NCI-H2227 treated with DMSO at 0.1 percent for 48 hours (cell line): ENCODE measurements around the gene FARS2.

Experiments
- DNase-seq: peaks from one replicate; lab custom pipeline; 2025; lab: John Stamatoyannopoulos, UW

The FARS2 gene

DNA sequence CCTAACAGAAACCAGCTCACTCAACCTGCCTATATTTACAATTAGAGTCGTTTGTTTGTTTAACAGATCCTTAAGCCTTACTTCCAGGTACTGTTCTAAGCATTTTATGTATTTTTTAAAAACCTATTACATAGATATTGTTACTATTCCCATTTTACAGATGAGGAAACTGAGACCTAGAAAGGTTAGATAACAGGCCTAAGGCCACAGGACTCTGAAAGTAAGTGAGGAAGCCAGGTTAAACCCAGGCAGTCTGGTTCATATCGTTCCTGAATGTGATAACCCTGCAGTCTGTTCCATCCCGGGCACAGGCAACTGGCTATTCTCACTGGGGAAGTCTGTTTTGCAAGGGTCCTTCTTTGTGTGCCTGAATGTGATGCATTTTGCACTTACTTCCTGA, 322.2 kb downstream of the FARS2 start:
- no peak for DNase-seq

GRCh38 chr6:5584078-5584482, 322.8 kb downstream of the FARS2 start:
- DNase-seq = no peak

DNA sequence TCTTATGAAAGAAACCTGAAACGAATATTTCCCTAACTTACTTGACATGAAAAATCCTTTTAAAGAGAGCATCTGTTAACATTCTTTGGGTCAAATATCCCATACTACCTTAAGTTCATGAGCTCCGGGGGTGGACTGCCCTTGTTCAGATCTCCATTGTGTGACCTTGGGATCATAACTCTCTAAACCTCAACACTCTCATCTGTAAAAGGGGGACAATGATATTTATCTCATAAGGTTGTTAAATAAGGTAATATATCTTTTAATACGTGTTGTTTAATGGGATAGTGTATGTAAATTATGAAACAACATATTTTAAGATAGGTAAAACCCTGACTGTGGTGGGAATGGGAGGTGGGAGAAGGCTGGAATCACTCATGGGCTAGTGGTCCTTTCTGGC, 326.3 kb downstream of the FARS2 start:
- no peak for DNase-seq

DNA sequence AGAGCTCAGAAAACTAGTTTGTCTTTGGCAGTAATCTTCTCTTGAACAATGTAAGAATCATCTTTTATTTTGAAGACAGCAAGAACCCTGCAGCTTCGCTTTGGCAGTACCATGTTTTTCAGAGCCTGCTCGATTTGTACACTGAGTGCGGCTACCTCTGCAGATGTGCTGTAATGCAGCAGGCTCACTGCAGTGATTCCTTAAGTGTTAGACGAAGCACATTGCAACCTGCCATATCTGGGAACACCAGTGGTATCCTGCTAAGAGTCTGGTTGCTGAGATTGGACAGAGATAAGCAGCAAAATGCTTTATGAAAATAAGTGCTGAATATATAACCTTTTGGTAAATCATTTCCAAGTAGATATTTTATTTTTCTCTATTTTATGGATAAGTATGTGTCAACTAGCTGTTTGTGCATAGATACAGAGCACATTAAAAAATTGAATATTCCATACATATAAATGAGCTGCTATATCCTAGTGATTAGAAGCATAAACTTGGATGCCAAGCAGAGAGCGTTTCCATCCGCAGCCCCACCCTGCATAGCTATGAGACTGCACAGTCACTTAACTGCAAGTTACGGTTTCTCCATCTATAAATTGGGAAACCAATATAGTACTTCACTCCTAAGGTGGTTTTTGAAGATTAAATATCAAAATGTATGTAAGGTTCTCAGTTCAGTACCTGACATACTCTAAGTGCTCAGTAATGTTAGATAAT, 328.3 kb downstream of the FARS2 start:
- no peak for DNase-seq

- DNase-seq = no peak
Measured at GRCh38 chr6:5590187-5590586, 328.9 kb downstream of the FARS2 start.

DNA sequence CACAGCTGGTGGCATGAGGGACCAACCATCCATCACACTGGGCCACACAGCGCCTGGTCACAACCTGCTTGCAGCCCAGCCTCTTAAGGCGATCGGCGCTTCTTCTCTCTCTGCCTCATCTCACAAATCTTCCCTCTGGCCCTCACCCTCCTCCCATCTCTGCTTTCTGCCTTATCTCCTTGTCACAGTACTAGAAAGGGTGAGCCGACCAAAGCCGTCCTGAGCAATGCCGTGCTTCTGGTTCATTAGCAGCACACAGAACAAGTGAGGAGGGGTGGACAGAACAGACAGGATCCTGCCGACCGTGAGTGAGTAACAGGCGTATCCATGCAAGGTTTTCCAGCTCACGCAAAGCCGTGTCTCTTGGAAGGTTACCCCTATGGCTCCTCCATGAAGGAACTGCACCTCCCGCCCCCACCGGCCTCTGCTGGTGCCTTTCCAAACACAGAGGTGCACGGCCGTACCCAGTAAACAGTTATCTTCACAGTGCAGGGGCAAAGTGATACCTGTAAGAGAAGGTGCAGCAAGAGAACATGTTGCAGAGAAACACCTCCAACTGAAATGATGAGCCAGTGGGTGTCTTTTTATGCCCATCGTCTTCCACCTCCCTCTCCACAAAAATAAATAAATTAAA, 331.7 kb downstream of the FARS2 start:
- DNase-seq = no peak

DNA sequence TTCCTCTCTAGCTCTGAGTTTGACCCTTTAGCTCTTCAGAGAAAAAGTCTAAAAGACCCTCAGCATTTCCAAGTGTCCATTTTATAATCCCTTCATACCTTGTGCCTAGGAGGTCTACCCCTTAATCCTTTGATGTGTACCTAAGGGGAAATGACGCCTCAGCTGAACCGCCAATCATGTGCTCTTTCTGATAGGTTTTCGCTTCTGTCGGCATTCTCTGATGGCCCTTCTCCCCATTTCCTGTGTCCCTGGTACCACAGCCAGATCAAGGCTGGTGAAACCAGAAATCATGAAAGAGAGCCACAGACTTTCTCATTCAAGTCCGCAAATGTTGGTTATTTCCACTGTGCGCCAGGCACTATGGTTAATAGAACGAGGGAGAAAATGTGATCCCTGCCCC, 333.9 kb downstream of the FARS2 start:
- DNase-seq = no peak

DNA sequence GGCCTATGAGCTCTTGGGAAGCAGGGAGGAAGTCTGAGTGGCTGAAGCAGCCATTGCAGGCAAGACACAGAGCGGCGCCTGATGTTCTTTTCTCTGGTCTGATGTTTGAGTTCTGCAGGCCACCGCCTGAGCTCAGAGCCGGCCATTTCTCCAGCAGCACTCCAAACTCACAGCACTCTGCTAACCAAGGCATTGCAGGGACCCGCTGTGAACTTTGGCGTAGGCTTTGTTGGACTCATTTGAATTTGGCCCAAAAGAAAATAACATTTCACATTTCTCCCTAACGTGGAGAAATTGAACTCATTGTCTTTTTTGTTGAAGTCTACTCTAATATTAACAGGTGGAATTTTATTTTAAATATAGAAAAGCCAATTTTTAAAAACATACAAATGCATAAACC, 336.1 kb downstream of the FARS2 start:
- DNase-seq = no peak

- DNase-seq = no peak
Measured at GRCh38 chr6:5598123-5598522, 336.8 kb downstream of the FARS2 start.

DNA sequence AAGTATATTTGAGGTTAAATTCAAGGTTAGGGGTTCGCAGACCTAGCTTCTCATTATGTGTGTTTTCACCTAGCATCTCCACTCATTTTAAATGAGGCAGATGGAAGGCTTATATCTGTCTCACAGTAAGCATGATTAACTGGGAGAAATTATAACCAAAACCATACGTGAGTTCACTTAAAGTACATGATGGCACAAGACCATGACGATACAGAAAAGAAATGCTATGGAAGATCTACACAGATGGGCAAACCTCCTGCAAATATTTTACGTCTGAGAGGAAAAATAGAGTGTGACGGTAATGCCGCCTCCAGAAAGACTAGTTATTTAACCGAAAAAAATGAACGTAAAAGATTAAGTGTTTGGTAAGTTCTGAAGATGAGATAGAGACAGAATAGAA, 337.8 kb downstream of the FARS2 start:
- no peak for DNase-seq

DNA sequence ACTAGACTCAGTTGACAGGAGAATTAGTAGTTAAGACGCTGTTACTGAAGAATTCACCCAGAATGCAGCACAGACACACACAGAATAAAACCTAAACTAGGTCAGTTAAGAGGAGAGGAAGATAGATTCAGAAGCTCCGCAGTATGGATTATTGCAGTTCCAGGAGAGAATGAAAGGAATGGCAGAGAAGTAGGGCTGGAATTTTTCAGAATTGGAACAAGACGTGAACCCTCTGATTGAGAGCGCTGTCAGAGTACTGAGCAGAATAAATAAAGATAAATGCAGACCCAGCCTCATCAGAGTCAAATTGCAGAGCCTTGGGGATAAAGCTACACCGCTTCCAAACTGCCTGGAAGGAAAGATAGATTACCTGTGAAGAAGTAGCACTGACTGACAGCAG, 344.6 kb downstream of the FARS2 start:
- DNase-seq = no peak

DNA sequence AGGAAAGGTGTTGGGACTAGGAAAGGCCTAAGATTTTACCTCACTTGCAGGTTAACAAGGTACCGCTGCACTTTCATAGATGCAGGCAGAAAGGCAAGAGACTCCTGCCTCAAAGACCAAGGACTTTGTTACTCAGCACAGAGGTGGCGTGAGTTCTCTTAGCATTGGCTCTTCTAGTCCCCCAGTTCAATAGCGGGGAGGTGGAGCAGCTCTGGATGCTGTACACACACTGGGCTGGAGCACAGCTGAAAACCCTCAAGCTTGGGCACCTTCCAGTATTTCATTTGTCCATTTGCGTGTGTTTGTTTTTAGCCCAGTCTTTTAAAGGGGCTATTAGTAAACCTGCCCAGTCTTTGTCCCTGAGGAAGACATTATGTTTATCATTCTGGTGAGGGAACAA, 345.2 kb downstream of the FARS2 start:
- DNase-seq = no peak

- no peak for DNase-seq
Measured at GRCh38 chr6:5610640-5611039, 349.3 kb downstream of the FARS2 start.

DNA sequence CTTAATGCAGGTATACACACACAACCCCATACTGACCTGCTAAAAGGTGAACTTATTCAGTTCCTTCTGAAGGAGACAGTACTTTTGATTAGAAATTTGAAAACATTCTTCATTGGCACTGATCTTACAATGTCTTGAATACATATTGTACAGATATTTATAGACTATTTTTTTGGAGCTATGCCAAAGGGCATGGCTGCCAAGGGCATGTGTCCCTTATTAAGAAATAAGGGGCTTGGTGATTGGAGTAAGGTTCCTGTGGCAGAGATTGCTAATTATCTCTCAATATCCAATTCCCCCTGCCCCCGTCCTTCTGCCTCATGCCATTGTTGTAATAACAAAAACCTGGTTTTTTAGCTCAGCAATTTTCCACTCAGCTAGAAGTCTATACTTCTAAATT, 355.9 kb downstream of the FARS2 start:
- no peak for DNase-seq

DNA sequence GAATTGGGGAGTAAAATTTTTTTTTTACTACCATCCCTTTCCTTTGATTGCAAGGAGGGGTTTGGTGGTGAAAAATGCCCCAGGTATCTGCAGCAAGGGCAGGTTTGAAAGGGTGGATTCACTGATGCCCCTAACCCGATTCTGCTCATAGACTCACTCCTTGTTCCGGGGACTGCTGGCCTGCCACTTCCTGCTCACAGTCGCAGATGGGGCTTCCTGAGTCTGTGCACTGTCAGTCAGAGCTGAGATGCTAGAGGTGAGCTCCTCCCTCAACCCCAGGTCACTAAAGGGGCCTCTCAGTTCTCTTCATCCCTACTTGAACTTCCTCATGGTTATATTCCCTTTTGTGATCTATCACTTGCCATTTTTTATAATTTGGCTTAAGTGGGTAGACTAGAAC, 357.9 kb downstream of the FARS2 start:
- no peak for DNase-seq

GRCh38 chr6:5622276-5623005, 361.1 kb downstream of the FARS2 start:
- no peak for DNase-seq

GRCh38 chr6:5623769-5624168, 362.5 kb downstream of the FARS2 start:
- no peak for DNase-seq

DNA sequence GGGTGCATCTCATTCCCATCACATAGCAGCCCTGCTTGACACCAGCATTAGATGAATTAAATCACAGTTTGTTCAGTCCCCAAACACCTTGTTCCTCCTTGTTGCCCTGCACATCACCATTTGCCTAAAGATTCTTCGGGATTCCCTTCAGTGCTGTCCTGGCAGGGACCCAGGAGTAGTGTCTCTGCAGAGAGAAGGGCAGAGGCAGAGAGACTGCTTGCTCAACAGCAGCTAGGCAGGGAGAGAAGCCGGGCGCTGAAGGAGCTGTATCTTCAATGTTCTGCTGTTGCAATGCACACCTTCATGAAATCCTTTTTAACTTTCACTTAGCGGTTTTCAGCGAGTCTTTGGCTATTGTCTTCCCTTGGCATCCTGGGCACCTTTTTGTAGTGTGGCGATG, 362.9 kb downstream of the FARS2 start:
- no peak for DNase-seq

DNA sequence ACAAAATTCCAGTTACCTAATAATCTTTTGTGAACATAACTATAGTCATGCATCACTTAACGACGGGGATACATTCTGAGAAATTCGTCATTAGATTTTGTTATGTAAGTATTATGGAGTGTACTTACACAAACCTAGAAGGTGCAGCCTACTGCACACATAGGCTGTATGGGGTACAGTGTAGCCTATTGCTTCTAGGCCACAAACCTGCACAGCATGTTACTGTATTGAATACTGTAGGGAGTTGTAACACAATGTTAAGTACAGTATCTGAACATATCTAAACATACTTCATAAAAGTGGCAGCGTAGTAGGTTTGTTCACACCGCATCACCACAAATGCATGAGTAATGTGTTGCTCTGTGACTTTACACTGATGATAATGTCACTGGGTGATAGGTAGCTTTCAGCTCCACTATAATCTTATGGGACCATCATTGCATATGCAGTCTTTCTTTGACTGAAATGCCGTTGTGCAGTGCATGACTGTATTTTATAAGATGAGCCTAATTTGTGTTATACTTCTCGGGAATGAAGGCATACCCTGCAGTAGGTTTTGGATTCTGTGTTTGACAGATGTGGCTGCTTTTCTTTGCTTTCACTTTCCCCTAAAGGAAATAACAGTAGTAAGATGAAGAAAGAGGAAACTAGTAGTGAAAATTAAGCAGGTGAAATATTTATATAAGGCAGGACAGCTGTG, 365.6 kb downstream of the FARS2 start:
- no peak for DNase-seq

DNA sequence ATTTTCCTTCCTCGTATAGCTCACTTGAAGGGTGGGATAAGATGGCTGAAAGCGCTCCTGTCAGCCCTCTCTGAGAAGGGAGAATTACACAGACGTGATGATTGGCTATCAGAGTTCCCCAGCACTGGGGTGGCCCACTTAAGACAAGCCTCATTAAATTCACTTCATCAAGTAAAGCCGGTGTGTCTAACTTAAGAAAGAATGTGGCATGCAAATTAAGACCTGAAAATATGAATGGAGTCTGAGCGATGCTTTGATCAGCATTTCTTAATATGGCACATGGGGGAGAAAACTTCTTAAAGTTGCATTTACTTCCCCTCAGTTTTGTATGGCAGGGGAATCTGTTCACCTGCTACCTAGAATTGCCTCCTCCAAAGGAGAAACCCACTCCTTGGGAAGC, 369.3 kb downstream of the FARS2 start:
- DNase-seq = no peak

GRCh38 chr6:5632348-5632935, 371.1 kb downstream of the FARS2 start:
- DNase-seq = no peak

DNA sequence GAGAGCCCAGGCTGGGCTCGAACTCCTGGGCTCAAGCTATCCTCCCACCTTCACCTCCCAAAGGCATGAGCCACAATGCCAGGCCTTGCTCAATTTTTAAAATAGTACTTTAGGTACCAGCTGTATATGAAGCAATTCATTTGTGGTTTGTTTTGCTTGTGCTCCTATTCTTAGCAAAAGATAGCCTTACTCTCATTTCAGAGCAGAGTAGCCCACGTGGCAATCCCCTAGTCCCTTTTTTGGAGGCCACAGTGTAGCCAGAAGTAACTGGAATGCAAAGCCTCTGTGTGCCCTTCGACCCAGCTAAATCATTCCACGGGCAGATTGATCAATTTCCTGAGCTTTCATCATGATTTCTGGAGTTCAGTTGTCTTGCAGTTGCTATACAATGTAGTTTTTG, 373.2 kb downstream of the FARS2 start:
- no peak for DNase-seq
